ENCODE measurements around the gene ZNF521. TPM values are rescaled to one million over a fixed set of nuclear protein-coding genes. Genes with fewer than 3 reads are reported as not detected.

Gene ZNF521
- polyA plus RNA-seq, 1 experiment, result 25.9 TPM

DNA sequence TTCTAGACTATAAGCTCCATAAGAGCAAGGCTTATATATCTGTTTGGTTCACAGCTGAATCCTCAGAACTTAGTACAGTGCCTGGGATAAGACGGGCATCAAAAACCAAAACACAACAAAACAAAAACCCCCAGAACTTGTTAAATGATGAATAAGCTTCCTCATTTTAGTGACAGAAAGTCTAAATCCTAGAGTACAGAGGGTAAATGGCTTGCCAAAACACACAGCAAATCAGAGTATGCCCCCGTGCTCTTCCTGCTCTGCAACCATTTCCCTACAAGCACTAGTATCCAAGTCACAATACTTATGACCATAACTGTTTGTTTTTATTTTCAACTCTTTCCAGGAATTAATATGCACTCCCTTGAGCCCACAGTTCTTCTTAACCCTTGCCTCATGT lies 10.1 kb downstream of the ZNF521 start:
- no peak for DNase-seq (ENCODE audit: low read depth, low spot score)
- no peak overlapping the region for H3K4me3 ChIP-seq (ENCODE audit: low read depth, low read length)
- H3K27ac ChIP-seq (ENCODE audit: low read depth, low read length), result no peak overlapping the region
- no peaks in the 10 kb centered on the region for H3K27me3 ChIP-seq (ENCODE audit: control insufficient read depth, insufficient read depth, low read length)
- POLR2A ChIA-PET, result no interaction called here
- no peaks in the 10 kb centered on the region for H3K9me3 ChIP-seq (ENCODE audit: control insufficient read depth, insufficient read depth, low read length)
- CTCF ChIA-PET, result interaction anchor here (0.6 to 1.4 kb wide), 2 partner anchors 325 to 490 kb away, joined by 3 read pairs; no protein-coding TSS in a partner anchor
- TF ChIP-seq, protein P1, sequence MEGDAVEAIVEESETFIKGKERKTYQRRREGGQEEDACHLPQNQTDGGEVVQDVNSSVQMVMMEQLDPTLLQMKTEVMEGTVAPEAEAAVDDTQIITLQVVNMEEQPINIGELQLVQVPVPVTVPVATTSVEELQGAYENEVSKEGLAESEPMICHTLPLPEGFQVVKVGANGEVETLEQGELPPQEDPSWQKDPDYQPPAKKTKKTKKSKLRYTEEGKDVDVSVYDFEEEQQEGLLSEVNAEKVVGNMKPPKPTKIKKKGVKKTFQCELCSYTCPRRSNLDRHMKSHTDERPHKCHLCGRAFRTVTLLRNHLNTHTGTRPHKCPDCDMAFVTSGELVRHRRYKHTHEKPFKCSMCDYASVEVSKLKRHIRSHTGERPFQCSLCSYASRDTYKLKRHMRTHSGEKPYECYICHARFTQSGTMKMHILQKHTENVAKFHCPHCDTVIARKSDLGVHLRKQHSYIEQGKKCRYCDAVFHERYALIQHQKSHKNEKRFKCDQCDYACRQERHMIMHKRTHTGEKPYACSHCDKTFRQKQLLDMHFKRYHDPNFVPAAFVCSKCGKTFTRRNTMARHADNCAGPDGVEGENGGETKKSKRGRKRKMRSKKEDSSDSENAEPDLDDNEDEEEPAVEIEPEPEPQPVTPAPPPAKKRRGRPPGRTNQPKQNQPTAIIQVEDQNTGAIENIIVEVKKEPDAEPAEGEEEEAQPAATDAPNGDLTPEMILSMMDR (IDR thresholded peaks at IDR 0.05; ENCODE audit: low read depth, low read length), result no peak

DNA sequence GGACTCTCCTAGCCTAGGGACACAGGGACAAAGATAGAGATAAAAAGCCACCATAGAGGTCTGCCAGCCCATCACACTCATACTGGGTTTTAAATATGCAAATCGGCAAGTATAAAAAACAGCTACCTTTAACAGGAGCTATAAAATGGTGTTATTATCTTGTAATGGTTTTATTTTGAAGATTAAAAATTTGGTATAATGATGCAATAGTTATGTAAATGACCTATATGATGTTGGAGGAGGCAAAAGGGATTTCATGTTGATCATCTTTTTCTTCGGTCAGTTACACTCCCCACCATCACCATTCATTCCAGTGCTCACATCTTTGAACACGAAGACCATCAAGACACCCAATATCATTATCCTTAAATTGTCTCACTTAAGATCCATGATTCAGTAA lies 11.2 kb downstream of the ZNF521 start:
- CTCF ChIA-PET, result interaction anchor here (1.4 kb wide), 1 partner anchor 491 kb away, joined by 3 read pairs; no protein-coding TSS in a partner anchor
- DNase-seq (ENCODE audit: low read depth, low spot score), result no peak
- no peak overlapping the region for H3K4me3 ChIP-seq (ENCODE audit: low read depth, low read length)
- TF ChIP-seq, protein P1 (IDR thresholded peaks at IDR 0.05; ENCODE audit: low read depth, low read length), result no peak
- H3K9me3 ChIP-seq (ENCODE audit: control insufficient read depth, insufficient read depth, low read length), result no peaks in the 10 kb centered on the region
- no peaks in the 10 kb centered on the region for H3K27me3 ChIP-seq (ENCODE audit: control insufficient read depth, insufficient read depth, low read length)
- POLR2A ChIA-PET, result no interaction called here
- no peak overlapping the region for H3K27ac ChIP-seq (ENCODE audit: low read depth, low read length)

DNA sequence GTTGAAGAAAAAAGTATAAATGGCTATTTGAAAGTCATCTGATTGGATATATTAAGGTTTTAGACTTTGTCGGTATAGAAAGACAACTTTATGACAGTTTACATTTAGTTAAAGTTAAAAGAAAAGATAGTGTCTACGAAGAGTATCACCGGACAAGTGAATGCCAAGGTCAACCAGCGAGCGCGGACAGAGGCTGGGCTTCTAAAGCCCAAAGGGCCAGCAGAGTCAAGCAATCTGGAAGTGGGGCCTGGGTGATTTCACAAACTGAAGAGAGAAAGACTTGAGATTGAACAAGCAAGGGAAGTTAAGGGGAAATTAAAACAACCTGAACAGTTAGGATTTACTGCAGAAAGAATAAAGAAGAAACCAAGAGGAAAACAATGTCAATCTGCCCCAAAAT lies 16.3 kb downstream of the ZNF521 start:
- TF ChIP-seq, protein P1 (IDR thresholded peaks at IDR 0.05; ENCODE audit: low read depth, low read length), result no peak
- Histone ChIP-seq H3K27ac (ENCODE audit: low read depth, low read length) (no peak overlapping the region), H3K9me3 (ENCODE audit: control insufficient read depth, insufficient read depth, low read length) (no peaks in the 10 kb centered on the region), H3K4me3 (ENCODE audit: low read depth, low read length) (no peak overlapping the region), H3K27me3 (ENCODE audit: control insufficient read depth, insufficient read depth, low read length) (no peaks in the 10 kb centered on the region)
- DNase-seq (ENCODE audit: low read depth, low spot score), result no peak
- ChIA-PET CTCF (no interaction called here), POLR2A (no interaction called here)

DNA sequence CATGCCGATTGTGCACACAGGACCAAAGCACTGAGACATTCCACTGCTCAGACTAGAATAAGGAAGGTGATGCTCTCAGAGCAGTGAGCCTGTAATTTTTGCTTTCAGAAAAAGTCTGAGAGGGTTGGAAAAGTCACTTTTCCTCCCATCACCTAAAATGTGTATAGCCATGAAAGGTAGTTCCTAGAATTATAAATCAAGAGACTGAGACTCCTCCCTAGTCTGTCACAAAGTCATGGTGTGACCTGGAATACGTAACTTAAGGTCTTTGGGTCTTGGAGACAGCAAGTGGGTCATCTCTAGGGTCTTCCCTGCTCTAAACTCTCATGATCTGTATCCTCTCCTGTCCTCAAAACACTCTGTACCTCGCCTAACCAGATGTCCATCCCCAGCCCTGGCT lies 16.9 kb downstream of the ZNF521 start:
- POLR2A ChIA-PET, result no interaction called here
- no peak for DNase-seq (ENCODE audit: low read depth, low spot score)
- Histone ChIP-seq H3K9me3 (ENCODE audit: control insufficient read depth, insufficient read depth, low read length) (no peaks in the 10 kb centered on the region), H3K4me3 (ENCODE audit: low read depth, low read length) (no peak overlapping the region), H3K27ac (ENCODE audit: low read depth, low read length) (no peak overlapping the region), H3K27me3 (ENCODE audit: control insufficient read depth, insufficient read depth, low read length) (no peaks in the 10 kb centered on the region)
- TF ChIP-seq, protein P1 (IDR thresholded peaks at IDR 0.05; ENCODE audit: low read depth, low read length), result no peak
- CTCF ChIA-PET, result no interaction called here

DNA sequence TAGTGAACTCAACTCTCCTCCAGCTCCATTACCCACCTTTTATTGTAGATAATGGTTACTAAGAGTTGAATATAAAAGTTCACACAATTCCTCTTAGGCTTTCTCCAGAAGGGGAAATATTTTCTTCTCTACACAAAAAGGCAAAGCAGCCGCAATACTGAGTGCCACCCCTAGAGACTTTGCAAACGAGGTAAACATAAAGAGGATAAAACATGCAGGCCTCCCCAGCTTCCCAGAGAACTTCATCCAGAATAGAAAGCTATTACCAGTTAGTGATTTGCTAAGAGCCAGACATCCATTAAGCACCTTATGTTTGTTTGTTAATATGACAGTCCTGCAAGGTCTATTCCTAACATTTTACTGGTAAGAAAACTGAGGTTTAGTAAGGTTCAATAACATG lies 17.4 kb downstream of the ZNF521 start:
- TF ChIP-seq, protein P1 (IDR thresholded peaks at IDR 0.05; ENCODE audit: low read depth, low read length), result peak; percentile 27; the same call in 1 of the 2 replicates
- Histone ChIP-seq H3K27me3 (ENCODE audit: control insufficient read depth, insufficient read depth, low read length) (no peaks in the 10 kb centered on the region), H3K9me3 (ENCODE audit: control insufficient read depth, insufficient read depth, low read length) (no peaks in the 10 kb centered on the region), H3K4me3 (ENCODE audit: low read depth, low read length) (no peak overlapping the region), H3K27ac (ENCODE audit: low read depth, low read length) (no peak overlapping the region)
- POLR2A ChIA-PET, result no interaction called here
- no peak for DNase-seq (ENCODE audit: low read depth, low spot score)
- CTCF ChIA-PET, result no interaction called here

Measured in AG04450 (cell line).